Measurements from ENCODE around the gene DDX39B. TPM values are rescaled to one million over a fixed set of nuclear protein-coding genes. Genes with fewer than 3 reads are reported as not detected.

DDX39B gene
- total and polyA plus RNA-seq, 9 of the 15 experiments (the other 6 are each of a cell fraction or from before 2014, with no cell fraction given), result 479 to 869 (median 592) TPM

DNA sequence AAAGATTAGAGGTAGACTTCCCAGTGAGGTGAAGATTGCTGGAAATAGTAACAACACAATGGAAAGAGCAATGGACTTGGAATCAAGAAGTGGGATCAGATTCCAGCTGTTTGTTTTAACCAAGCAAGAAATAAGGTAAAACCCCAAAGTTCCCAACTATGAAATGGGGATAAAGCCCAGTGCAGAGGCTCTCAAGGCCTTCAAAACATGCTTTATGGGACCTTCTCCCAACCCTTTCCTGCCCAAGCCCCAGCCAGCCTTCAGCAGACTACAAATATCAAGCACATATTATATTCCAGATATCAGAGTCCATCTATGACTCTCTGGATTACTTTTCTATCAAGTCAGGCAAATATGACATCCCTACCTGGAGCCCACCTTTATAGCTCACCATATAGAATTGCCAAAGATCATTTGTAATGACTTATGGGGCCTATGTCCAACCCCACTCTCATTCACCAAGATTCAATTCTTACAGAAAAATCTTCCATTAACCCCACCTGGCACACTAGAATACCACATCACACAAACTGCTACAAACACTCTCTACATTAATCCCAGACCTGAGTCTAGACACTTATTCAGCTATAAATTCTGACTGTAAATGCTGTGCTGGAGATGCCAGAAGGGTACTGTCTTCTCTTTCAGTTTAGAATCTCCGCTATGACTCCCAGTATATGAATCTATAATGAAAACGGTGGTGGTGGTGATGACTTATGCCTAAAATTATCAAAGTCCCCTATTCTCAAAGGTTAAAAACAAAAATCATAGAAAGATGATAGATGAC is 6.1 kb downstream of the DDX39B start:
- no peak for DNase-seq (ENCODE audit: extremely low read depth in 1 of 4, low spot score in 3 of 4)
- FAIRE-seq, result no peak
- peaks cover 75% of the 10 kb centered on the region for H3K79me2 ChIP-seq (ENCODE audit: control insufficient read depth, insufficient read depth, low read length)
- H3K27ac ChIP-seq (ENCODE audit: extremely low read depth, low read depth, low read length), result no peak overlapping the region
- intact Hi-C loops (cut with micrococcal nuclease), result no loop called here
- 71% methylated on average over 2 of the region's 2 CpGs for WGBS (ENCODE audit: insufficient coverage, low coverage, missing lambda C conversion rate)
- POLR2A ChIA-PET, result interaction anchor here (0.7 to 1.1 kb wide), 3 partner anchors 19 to 67 kb away, joined by 3 read pairs; no protein-coding TSS in a partner anchor
- TF ChIP-seq POLR2AphosphoS5 (IDR thresholded peaks at IDR 0.05; ENCODE audit: control insufficient read depth, insufficient read depth, low read depth, low read length), result peak; percentile 42; the same call in 1 of the 2 replicates
- peak; percentile 48 for TF ChIP-seq POLR2B (IDR thresholded peaks at IDR 0.05; ENCODE audit: low read depth, partially characterized antibody)
- peak; percentile 53; the same call in 1 of the 2 replicates for TF ChIP-seq POLR2A (conservative IDR thresholded peaks at IDR 0.05)
- TF ChIP-seq SUPT5H (IDR thresholded peaks at IDR 0.05), result peak; percentile 56; the same call in 1 of the 2 replicates
- no peak for TF ChIP-seq ZC3H11A (IDR thresholded peaks at IDR 0.05; ENCODE audit: low read depth, low read length)
- no peak for TF ChIP-seq BCOR (IDR thresholded peaks at IDR 0.05)
- H4K20me1 ChIP-seq (replicated peaks; ENCODE audit: control insufficient read depth, insufficient read depth, low read length), result peaks cover 62% of the 10 kb centered on the region
- peaks cover 12 to 18% of the 10 kb centered on the region in 2 experiments for H3K4me1 ChIP-seq (replicated peaks in 1 of 2; ENCODE audit: control insufficient read depth in 2 of 2, insufficient read depth in 2 of 2, low read length in 2 of 2)
- no peak overlapping the region for H3K4me2 ChIP-seq (ENCODE audit: insufficient read depth, low read length)
- peaks cover 100% of the 10 kb centered on the region for H3K36me3 ChIP-seq (ENCODE audit: control insufficient read depth, insufficient read depth, low read length)
- no peak overlapping the region for H2AFZ ChIP-seq (ENCODE audit: low read depth, low read length)
- peaks cover 21% of the 10 kb centered on the region for H3K9me1 ChIP-seq (ENCODE audit: control insufficient read depth, insufficient read depth, low read length)
- no peak overlapping the region for H3K9ac ChIP-seq (ENCODE audit: insufficient read depth in 1 of 2, low read depth in 2 of 2, low read length in 2 of 2)
- ATAC-seq, result no peak
- CTCF ChIA-PET (ENCODE audit: low intra/inter-chr PET ratio), result no interaction called here
- H3K4me3 ChIP-seq, result no peak overlapping the region
- H3K9me3 ChIP-seq (replicated peaks; ENCODE audit: control insufficient read depth, insufficient read depth, low read depth, low read length), result no peaks in the 10 kb centered on the region
- in situ Hi-C loops (cut with MboI), result loop anchor here (25.0 kb wide), 1 partner anchor 1427 kb away; the partner anchor contains the start of genes BRD2 and HLA-DMA
- no peaks in the 10 kb centered on the region for H3K27me3 ChIP-seq (ENCODE audit: control insufficient read depth in 2 of 2, insufficient read depth in 2 of 2, low read length in 2 of 2)
- no TSS peak for BruUV-seq (replicated peaks)
